Adipocyte (in vitro differentiated cells): ENCODE results near the gene RBP3.

Experiments
- DNase-seq: peaks from one replicate; pipeline ENCODE4 v3.0.0-alpha.2; 2015; ENCODE audit warnings: low read depth
- H3K27me3 ChIP-seq: replicated peaks from 2 replicates; pipeline ENCODE4 v1.7.0; 2013; ENCODE audit warnings: mild to moderate bottlenecking, low read length, moderate library complexity; ENCODE audit not compliant: control insufficient read depth, insufficient read depth
- H3K36me3 ChIP-seq: 2 replicates; pipeline ENCODE4 v1.7.0; 2013; ENCODE audit warnings: low read length, mild to moderate bottlenecking, moderate library complexity; ENCODE audit not compliant: control insufficient read depth, insufficient read depth, severe bottlenecking
- H3K4me1 ChIP-seq: 2 replicates; pipeline ENCODE4 v1.7.0; 2013; ENCODE audit warnings: mild to moderate bottlenecking, low read length, moderate library complexity; ENCODE audit not compliant: control insufficient read depth, insufficient read depth
- H3K4me3 ChIP-seq: 2 replicates; pipeline ENCODE4 v1.7.0; 2013; ENCODE audit warnings: mild to moderate bottlenecking, low read length, moderate library complexity
- H3K9ac ChIP-seq: 2 replicates; pipeline ENCODE4 v1.7.0; 2013; ENCODE audit warnings: mild to moderate bottlenecking, low read length, moderate library complexity
- H3K9me3 ChIP-seq: 2 replicates; pipeline ENCODE4 v1.7.0; 2013; ENCODE audit warnings: mild to moderate bottlenecking, low read length, moderate library complexity; ENCODE audit not compliant: control insufficient read depth

The RBP3 gene

DNA sequence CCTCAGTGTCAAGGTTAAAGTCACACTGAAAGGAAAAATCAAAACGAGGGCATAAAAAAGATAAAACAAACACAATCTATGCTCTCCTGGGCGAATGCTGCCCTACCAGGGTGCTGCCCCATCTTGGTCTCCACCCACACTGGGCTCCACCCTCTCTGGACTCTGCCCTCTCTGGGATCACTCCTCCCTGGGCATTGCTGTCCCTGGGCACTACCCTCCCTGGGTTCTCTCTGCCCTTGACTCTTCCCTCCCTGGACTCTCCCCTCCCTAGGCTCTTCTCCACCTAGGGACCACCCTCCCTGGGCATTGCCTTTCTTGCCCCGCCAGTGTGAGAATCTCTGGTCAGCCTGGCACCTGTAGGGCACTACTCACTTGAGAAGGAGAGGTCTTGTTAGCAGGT lies 17.4 kb upstream of the RBP3 start:
- H3K27me3 ChIP-seq = peaks cover 30% of the 10 kb centered on the region
- no peak overlapping the region for H3K4me3 ChIP-seq
- no peak overlapping the region for H3K9ac ChIP-seq
- DNase-seq = no peak
- H3K36me3 ChIP-seq = no peaks in the 10 kb centered on the region
- no peaks in the 10 kb centered on the region for H3K4me1 ChIP-seq
- no peaks in the 10 kb centered on the region for H3K9me3 ChIP-seq

DNA sequence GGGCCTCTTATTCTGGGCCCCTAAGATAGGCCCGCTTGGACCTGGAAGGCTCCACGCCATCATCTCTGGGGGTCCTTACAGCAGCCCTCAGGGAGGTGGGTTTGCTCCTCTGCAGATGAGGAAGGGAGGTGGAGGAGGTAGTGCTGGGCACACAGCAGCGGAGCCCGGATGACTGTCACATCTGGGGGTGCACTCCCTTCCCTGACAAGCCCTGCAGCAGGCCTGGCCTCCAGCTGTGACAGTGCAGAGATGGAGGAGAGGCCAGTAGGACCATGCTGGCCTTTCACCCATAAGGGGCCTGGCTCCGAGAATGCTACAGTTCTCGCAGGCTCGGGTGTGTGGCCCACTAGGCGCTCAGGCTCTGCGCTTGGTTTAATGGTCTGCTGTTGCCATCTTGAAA lies 16.7 kb upstream of the RBP3 start:
- Histone ChIP-seq H3K9me3 (no peaks in the 10 kb centered on the region), H3K27me3 (peaks cover 35% of the 10 kb centered on the region), H3K9ac (no peak overlapping the region), H3K4me3 (no peak overlapping the region), H3K4me1 (no peaks in the 10 kb centered on the region), H3K36me3 (no peaks in the 10 kb centered on the region)
- DNase-seq = no peak

DNA sequence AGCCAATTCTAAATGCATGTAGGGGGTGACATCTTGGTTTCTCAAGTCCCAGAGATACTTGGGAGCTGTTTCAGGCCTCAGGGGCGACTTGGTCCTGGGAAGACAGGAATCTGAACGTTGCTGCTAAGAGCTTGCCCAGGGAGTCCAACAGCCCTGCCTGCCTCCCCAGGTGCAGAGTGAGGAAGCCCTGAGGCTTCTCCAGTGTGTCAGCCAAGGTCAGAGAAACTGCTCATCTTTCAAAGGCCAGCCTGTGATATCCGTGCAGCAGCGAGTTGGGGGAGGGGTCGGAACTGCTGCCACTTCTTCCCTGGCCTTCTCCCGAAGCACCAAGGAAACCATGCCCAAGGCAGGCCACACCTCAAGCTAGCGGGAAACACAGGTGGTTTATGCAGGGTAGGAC lies 16.2 kb upstream of the RBP3 start:
- no peak overlapping the region for H3K9ac ChIP-seq
- no peaks in the 10 kb centered on the region for H3K9me3 ChIP-seq
- no peaks in the 10 kb centered on the region for H3K36me3 ChIP-seq
- H3K27me3 ChIP-seq = peaks cover 35% of the 10 kb centered on the region
- no peaks in the 10 kb centered on the region for H3K4me1 ChIP-seq
- DNase-seq = no peak
- no peak overlapping the region for H3K4me3 ChIP-seq

DNA sequence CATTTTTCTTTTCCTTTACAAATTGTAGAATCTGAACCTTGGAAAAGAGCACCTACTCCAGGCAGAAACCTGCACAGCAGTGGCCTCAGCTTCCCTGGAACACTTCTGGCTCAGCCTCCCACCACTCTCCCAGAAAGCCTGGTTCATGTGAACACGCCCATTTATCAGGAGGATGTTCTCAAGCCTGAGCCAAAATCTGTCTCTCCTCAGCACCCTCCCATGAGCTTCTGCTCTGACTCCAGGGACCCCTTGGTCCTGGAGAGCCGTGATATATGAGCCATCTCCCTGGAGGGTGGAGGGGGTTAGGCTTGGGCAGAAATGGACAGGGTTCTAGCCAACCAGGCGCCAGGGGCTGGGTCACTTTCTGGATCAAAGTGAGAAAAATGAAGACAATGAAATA lies 15.8 kb upstream of the RBP3 start:
- no peak for DNase-seq
- H3K9me3 ChIP-seq = no peaks in the 10 kb centered on the region
- peaks cover 35% of the 10 kb centered on the region for H3K27me3 ChIP-seq
- H3K4me3 ChIP-seq = no peak overlapping the region
- no peaks in the 10 kb centered on the region for H3K36me3 ChIP-seq
- no peak overlapping the region for H3K9ac ChIP-seq
- no peaks in the 10 kb centered on the region for H3K4me1 ChIP-seq

DNA sequence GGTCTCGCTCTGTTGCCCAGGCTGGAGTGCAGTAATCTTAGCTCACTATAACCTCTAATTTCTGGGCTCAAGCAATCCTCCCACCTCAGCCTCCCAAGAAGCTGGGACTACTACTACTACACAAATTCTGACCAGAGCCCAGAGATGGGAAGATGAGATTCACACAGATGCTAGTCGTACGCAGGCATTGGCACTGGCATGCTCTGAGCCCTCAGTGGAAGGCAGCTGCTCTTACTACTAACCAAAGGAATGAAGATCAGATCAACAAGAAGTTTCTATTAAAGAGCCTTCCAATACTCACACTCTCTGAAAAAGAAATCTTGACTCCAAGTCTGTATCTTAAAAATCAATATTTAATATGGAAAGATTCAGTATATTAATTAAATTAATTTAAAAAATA lies 15.2 kb upstream of the RBP3 start:
- H3K4me1 ChIP-seq = no peaks in the 10 kb centered on the region
- no peaks in the 10 kb centered on the region for H3K9me3 ChIP-seq
- no peaks in the 10 kb centered on the region for H3K36me3 ChIP-seq
- DNase-seq = peak; percentile 37
- H3K27me3 ChIP-seq = peaks cover 35% of the 10 kb centered on the region
- no peak overlapping the region for H3K4me3 ChIP-seq
- H3K9ac ChIP-seq = no peak overlapping the region

DNA sequence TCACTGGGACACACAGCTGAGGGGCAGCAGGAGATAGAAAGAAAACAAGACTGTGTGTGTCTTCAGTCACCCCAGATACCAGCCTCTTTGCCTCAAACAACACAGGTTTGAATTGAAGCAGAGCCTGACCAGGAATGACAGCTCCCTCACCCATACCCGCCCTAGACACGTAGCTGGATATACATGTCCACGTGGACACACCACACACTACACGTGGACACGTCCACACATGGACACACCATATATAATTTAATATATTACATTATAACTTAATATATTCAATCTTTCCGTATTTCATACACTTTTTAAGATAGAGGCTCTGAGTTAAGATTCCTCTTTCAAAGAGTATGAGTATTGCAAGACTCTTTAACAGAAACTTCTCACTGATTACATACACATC lies 14.6 kb upstream of the RBP3 start:
- H3K9ac ChIP-seq = no peak overlapping the region

DNA sequence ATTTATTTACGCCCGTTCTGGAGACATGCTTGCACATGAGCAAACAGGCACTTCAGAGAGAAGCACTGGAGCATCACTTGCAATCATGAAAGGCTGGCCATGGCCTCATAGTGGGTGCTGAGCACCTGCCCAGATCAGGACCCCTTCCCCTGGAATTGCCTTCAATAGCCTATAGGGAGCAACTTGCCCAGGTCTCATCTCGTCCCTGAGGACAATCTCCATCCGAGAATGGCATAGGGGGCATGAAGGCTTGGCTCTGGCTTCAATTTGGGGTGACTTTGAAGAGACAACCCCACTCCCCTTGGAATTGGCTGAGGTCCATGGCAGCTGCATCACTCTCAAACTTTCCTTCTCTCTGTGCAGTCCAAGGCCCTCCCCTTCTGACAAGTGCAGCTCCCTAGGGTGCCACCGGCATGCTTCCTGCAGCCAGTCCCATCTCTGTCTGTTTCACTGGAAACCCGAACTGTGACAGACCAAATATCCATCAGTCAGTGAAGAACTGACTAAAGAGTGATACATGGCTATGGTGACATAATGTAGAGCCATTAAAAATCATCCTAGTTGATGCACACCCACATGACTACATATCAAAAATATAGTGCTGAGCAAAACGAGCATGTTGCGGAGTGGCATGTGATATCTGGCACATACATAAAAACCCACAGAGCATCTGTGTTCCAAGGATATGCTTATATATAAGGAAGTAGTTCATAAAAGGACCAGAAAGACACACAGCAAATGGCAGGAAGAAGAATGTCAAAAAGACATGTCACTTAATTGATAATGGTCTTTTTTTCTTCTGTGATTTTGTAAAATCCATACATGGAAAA lies 13.5 kb upstream of the RBP3 start:
- Histone ChIP-seq H3K4me3 (no peak overlapping the region), H3K9ac (no peak overlapping the region), H3K27me3 (peaks cover 35% of the 10 kb centered on the region), H3K9me3 (no peaks in the 10 kb centered on the region), H3K4me1 (no peaks in the 10 kb centered on the region), H3K36me3 (no peaks in the 10 kb centered on the region)
- no peak for DNase-seq

More for the DNA sequence above, 14.6 kb upstream of the RBP3 start:
- Histone ChIP-seq H3K27me3 (peaks cover 35% of the 10 kb centered on the region), H3K9me3 (no peaks in the 10 kb centered on the region), H3K36me3 (no peaks in the 10 kb centered on the region), H3K4me3 (no peak overlapping the region), H3K4me1 (no peaks in the 10 kb centered on the region)
- DNase-seq = no peak

DNA sequence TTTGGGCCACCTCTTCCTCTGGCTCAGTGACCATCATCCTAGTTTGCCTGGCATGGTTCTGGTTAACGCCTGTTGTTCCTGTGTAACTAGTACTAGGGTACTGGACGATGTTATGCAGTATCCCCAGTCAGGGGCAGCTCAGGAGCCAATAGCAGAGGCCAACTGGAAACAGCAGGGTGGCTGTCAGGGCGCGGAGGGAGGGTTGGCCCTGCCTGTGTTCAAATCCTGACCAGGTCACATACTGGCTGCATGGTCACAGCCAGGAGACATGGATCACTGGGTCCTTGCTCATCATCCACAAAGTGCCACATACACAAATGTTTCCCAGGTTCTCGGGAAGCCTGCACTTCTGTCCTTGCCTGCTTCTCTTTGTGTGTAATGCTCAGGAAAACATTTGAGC lies 12.3 kb upstream of the RBP3 start:
- Histone ChIP-seq H3K9ac (no peak overlapping the region), H3K4me1 (no peaks in the 10 kb centered on the region), H3K36me3 (no peaks in the 10 kb centered on the region), H3K27me3 (peaks cover 28% of the 10 kb centered on the region), H3K4me3 (no peak overlapping the region), H3K9me3 (no peaks in the 10 kb centered on the region)
- no peak for DNase-seq

DNA sequence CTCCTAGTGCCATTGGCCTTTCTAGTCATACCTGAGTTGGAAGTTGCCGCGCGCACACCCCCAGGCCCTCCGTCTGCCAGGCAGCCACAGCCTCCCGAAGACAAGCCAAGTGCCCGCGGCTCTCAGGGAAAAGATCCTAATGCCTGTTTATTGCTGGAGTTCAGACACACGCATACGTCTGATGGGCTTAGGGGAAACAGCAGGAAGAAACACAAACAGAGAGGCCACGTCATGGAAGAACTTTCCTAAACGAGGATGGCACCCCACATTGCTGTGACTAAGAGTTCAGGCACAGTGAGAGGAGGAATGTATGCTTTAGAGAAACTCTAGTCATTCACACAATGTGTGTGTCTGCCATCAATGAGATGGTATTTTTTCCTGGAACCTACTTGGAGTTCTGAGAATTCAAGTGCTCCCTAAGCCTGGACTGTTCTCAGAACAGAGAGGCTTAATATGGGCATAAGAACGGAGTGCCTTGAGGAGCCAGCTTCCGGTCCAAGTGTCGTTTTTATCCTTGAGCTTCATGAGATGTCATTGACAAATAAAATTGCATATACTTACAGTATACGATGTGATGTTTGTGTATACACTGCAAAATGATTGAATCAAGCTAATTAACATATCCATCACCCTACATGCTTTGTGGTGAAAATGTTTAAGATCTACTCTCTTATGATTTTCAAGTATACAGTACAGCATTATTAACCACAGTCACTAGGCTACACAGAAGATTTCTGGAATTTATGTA lies 11.6 kb upstream of the RBP3 start:
- no peaks in the 10 kb centered on the region for H3K36me3 ChIP-seq
- no peak for DNase-seq
- H3K9me3 ChIP-seq = no peaks in the 10 kb centered on the region
- H3K9ac ChIP-seq = no peak overlapping the region
- H3K27me3 ChIP-seq = peaks cover 22% of the 10 kb centered on the region
- no peaks in the 10 kb centered on the region for H3K4me1 ChIP-seq
- H3K4me3 ChIP-seq = no peak overlapping the region

DNA sequence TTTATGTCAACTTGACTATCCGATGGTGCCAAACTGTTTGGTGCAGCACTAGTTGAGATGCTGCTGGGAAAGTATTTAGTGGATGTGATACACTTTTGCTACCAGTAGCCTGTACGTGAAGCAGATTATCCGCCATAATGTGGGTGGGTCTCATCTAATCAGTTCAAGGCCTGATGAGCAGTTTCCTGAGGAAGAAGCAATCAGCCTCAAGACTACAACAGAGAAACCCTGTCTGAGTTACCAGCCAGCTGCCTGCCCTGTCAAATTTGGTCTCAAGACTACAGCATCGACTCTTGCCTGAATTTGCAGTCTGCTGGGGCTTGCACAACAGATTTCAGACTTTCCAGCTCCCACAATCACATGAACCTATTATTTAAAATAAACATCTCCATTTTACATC lies 10.9 kb upstream of the RBP3 start:
- H3K9ac ChIP-seq = no peak overlapping the region
- DNase-seq = no peak
- H3K27me3 ChIP-seq = peaks cover 22% of the 10 kb centered on the region
- no peaks in the 10 kb centered on the region for H3K9me3 ChIP-seq
- H3K4me1 ChIP-seq = no peaks in the 10 kb centered on the region
- H3K4me3 ChIP-seq = no peak overlapping the region
- H3K36me3 ChIP-seq = no peaks in the 10 kb centered on the region

DNA sequence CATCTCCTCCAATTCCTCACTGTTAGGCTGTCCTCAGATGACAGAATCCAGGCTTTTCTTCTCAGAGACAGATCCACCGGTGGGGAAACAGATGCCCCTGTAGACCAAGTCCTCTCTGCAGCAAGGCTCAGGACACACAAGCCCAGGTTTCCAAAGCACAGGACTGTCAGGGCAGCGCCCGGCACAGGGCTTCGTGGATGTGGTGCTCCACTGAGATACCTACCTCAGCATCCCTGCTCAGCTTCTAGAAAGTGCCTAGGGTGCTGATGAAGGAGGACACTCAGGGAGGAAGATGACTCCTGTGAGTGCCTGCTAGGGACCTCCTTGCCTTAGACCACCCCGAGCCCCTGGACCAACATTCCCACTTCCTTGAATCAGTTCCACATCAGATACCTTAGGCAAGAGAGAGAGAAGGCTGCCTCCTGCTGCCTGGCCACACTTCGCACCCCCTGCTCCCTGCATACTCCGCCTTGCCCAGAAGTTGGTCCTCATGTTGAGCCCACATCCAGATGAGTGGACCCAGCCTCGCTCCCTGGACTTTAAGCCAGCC lies 8.9 kb upstream of the RBP3 start:
- no peak overlapping the region for H3K9ac ChIP-seq
- DNase-seq = no peak
- H3K36me3 ChIP-seq = no peaks in the 10 kb centered on the region

More for the DNA sequence above, 8.9 kb upstream of the RBP3 start:
- Histone ChIP-seq H3K9me3 (no peaks in the 10 kb centered on the region), H3K4me1 (no peaks in the 10 kb centered on the region), H3K4me3 (no peak overlapping the region), H3K27me3 (peaks cover 18% of the 10 kb centered on the region)
